Hepatocyte (in vitro differentiated cells): Measurements from ENCODE around the gene HOXD11. TPM values are rescaled to one million over a fixed set of nuclear protein-coding genes. Genes with fewer than 3 reads are reported as not detected.

Source experiments
- DNase-seq: peaks from one replicate; pipeline ENCODE4 v3.0.0-alpha.2; 2016; ENCODE audit warnings: low spot score
- H2AFZ ChIP-seq: fragments of 200-600 bp; sonication (generic); 2 replicates; pipeline ENCODE4 v1.6.0; 2016; ENCODE audit warnings: antibody characterized with exemption, mild to moderate bottlenecking
- H3K27ac ChIP-seq: fragments of 200-600 bp; sonication (generic); 2 replicates; pipeline ENCODE4 v1.5.1; 2016; ENCODE audit warnings: mild to moderate bottlenecking
- H3K27me3 ChIP-seq: fragments of 200-600 bp; sonication (generic); 2 replicates; pipeline ENCODE4 v1.6.1; 2016
- H3K36me3 ChIP-seq: fragments of 200-600 bp; sonication (generic); replicated peaks from 2 replicates; pipeline ENCODE4 v1.5.1; 2016; ENCODE audit warnings: low read depth; ENCODE audit not compliant: insufficient read depth
- H3K4me1 ChIP-seq: fragments of 200-600 bp; sonication (generic); 2 replicates; pipeline ENCODE4 v1.5.1; 2016; ENCODE audit warnings: mild to moderate bottlenecking, moderate library complexity; ENCODE audit not compliant: insufficient read depth
- H3K4me2 ChIP-seq: fragments of 200-600 bp; sonication (generic); 2 replicates; pipeline ENCODE4 v1.6.0; 2016
- H3K4me3 ChIP-seq: fragments of 200-600 bp; sonication (generic); 2 replicates; pipeline ENCODE4 v1.5.1; 2016; ENCODE audit warnings: mild to moderate bottlenecking
- H3K79me2 ChIP-seq: fragments of 200-600 bp; sonication (generic); 2 replicates; pipeline ENCODE4 v1.6.0; 2017; ENCODE audit warnings: mild to moderate bottlenecking
- H3K9me2 ChIP-seq: fragments of 200-600 bp; sonication (generic); replicated peaks from 2 replicates; pipeline ENCODE4 v1.6.0; 2017; ENCODE audit warnings: mild to moderate bottlenecking; ENCODE audit not compliant: insufficient read depth
- H3K9me3 ChIP-seq: fragments of 200-600 bp; sonication (generic); 2 replicates; pipeline ENCODE4 v1.5.1; 2016; ENCODE audit warnings: low read depth, mild to moderate bottlenecking
- H4K20me1 ChIP-seq: fragments of 200-600 bp; sonication (generic); 2 replicates; pipeline ENCODE4 v1.6.0; 2016; ENCODE audit warnings: mild to moderate bottlenecking; ENCODE audit not compliant: insufficient read depth, poor library complexity, severe bottlenecking
- CTCF ChIP-seq: fragments of 200-600 bp; sonication (generic); IDR thresholded peaks from 2 replicates; pipeline ENCODE4 v1.5.1; 2016; ENCODE audit warnings: antibody characterized with exemption, mild to moderate bottlenecking; ENCODE audit not compliant: poor library complexity
- EZH2 ChIP-seq: fragments of 200-600 bp; sonication (generic); IDR thresholded peaks from 2 replicates; pipeline ENCODE4 v1.6.1; 2016; ENCODE audit warnings: antibody characterized with exemption, mild to moderate bottlenecking, borderline replicate concordance
- EZH2phosphoT487 ChIP-seq: fragments of 200-600 bp; sonication (generic); IDR thresholded peaks from one replicate; pipeline ENCODE4 v1.6.1; 2018; ENCODE audit warnings: antibody characterized with exemption, mild to moderate bottlenecking, low read depth, moderate library complexity; ENCODE audit not compliant: unreplicated experiment, severe bottlenecking
- WGBS: methylation state at CpG from one replicate; pipeline ENCODE4 v1.1.6; 2016; ENCODE audit warnings: low lambda C conversion rate; ENCODE audit errors: missing lambda C conversion rate; 5-methylcytosine and 5-hydroxymethylcytosine counted together
- polyA plus RNA-seq: library from polyadenylated mRNA; unstranded; fragments of >200 nt; fragmentation: Nextera tagmentation; extraction: Ambion mirVana; gene quantifications from 2 replicates; pipeline ENCODE4 v1.2.1, GENCODE V29; 2016
- total RNA-seq: library from RNA; depleted of rRNA; stranded (reverse); fragments of >200 nt; gene quantifications from 2 replicates; pipeline ENCODE4 v1.2.3, GENCODE V29; 2014

The HOXD11 gene
- total and polyA plus RNA-seq, 2 experiments from 2014 or later: 6.3 to 9.9 TPM

- Histone ChIP-seq H3K4me3 (no peak overlapping the region), H3K27ac (no peak overlapping the region), H3K27me3 (peaks cover 95% of the 10 kb centered on the region), H3K9me2 (no peaks in the 10 kb centered on the region), H3K4me1 (no peaks in the 10 kb centered on the region), H3K79me2 (no peaks in the 10 kb centered on the region), H2AFZ (peak overlapping the region; percentile 49), H3K9me3 (no peaks in the 10 kb centered on the region), H3K4me2 (peak overlapping the region; percentile 76), H3K36me3 (no peaks in the 10 kb centered on the region), H4K20me1 (no peaks in the 10 kb centered on the region)
- TF ChIP-seq EZH2 (no peak), EZH2phosphoT487 (no peak), CTCF (no peak)
- no peak for DNase-seq
- WGBS: 35% methylated on average over 38 of the region's 38 CpGs
Measured at GRCh38 chr2:176067589-176068418, 39.3 kb upstream of the HOXD11 start.

DNA sequence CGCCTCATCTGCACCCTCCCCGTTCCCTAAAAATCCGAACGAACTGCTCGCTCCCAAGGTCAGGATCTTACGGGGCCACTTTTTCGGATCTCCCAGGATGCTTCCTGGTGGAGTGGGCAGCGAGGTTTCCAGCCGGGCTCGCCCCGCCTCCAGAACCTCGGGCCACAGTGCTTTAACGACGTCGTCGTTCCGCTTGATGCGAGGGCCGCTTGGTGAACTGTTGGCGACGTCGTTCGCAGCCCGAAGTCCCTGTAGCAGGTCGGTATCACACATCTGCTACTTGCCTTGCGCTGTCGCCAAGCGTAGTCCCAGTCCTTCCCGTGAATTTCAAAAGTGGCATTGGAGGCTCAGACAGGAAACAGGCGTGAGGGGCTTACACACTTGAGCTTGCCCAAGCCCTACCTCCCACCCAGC, 38.7 kb upstream of the HOXD11 start:
- Histone ChIP-seq H3K9me2 (no peaks in the 10 kb centered on the region), H3K9me3 (no peaks in the 10 kb centered on the region), H3K4me3 (no peak overlapping the region), H3K4me1 (no peaks in the 10 kb centered on the region), H3K27ac (no peak overlapping the region), H4K20me1 (no peaks in the 10 kb centered on the region), H3K27me3 (peaks cover 98% of the 10 kb centered on the region), H2AFZ (no peak overlapping the region), H3K36me3 (no peaks in the 10 kb centered on the region), H3K79me2 (no peaks in the 10 kb centered on the region), H3K4me2 (no peak overlapping the region)
- TF ChIP-seq CTCF (no peak), EZH2 (peak; percentile 79), EZH2phosphoT487 (no peak)
- 24% methylated on average over 29 of the region's 30 CpGs for WGBS
- no peak for DNase-seq

DNA sequence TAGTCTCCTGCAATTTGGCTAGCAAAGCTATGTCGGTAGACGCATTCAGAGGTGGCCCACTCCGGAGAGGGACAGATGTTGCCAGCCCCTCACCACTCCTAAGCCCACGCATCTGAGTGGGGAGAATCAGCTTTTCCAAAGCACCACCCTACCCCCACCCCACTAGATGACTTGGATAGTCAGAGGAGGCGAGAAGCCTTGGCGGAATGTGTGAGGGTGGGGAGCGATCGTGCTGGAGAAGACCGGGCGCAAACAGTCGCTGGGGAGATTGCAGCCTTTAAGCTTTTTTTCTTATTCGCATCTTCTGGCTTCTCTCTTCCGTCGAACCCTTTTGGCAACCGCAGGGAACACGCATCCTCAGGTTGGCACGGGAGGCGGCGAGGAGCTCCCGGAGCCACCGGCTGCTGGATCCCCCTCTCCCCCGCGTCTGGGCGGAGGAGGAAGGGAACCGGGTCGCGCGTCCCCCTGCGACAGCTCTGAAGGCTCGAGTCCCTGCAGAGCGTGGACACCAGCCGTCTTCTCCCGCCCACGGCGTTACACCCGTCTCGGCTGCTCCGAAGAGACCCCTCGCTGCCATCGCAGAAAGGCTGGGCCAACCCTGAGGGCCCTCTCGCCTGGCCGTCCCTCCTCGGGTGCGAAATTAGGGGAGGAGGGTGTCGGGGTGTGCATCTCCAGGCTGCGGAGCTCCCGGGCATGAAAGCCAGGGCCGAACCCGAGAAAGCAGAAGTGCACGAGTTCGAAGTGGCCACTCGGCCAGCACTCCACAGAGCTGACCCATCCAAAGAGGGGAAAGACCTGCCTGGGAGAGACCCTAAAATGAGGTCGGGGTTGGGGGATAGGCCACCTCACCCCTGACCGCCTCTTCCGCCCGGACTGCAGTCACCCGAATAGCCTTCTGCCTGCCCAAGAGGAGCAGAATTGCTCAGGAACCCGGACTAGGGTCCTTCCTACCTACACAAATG, 35.5 kb upstream of the HOXD11 start:
- Histone ChIP-seq H2AFZ (no peak overlapping the region), H3K4me1 (no peaks in the 10 kb centered on the region), H3K79me2 (no peaks in the 10 kb centered on the region), H3K27ac (no peak overlapping the region), H3K4me2 (no peak overlapping the region), H3K9me2 (no peaks in the 10 kb centered on the region), H3K9me3 (no peaks in the 10 kb centered on the region), H3K36me3 (no peaks in the 10 kb centered on the region), H4K20me1 (no peaks in the 10 kb centered on the region), H3K4me3 (no peak overlapping the region), H3K27me3 (peaks cover 100% of the 10 kb centered on the region)
- no peak for DNase-seq
- 47% methylated on average over 57 of the region's 58 CpGs for WGBS
- TF ChIP-seq CTCF: no peak
- peak; percentile 61 for TF ChIP-seq EZH2
- TF ChIP-seq EZH2phosphoT487: no peak
